HEK293T (cell line): ENCODE measurements around the gene ACOXL.

Experiments
- ARNT ChIP-seq: fragments of 450-650 bp; IDR thresholded peaks from 2 replicates; pipeline ENCODE4 v1.6.1; 2017; ENCODE audit warnings: mild to moderate bottlenecking
- BHLHE40 ChIP-seq: fragments of 450-650 bp; IDR thresholded peaks from 2 replicates; pipeline ENCODE4 v1.6.1; 2016; ENCODE audit warnings: mild to moderate bottlenecking, moderate library complexity, borderline replicate concordance
- TARDBP ChIP-seq: fragments of 450-650 bp; IDR thresholded peaks from 2 replicates; pipeline ENCODE4 v1.6.1; 2016
- ZNF384 ChIP-seq: fragments of 450-650 bp; IDR thresholded peaks from 2 replicates; pipeline ENCODE4 v1.6.1; 2016

GRCh38 chr2:110909501-110909900 lies 177.1 kb downstream of the ACOXL start:
- no peak for TF ChIP-seq ARNT
- TF ChIP-seq BHLHE40 = no peak
- no peak for TF ChIP-seq TARDBP
- TF ChIP-seq ZNF384 = no peak
